ENCODE data around the gene HK2. TPM values are rescaled to one million over a fixed set of nuclear protein-coding genes. Genes with fewer than 3 reads are reported as not detected.

Gene HK2
- total RNA-seq, 2 donors from 2014 or later, result 6.9 to 13.4 TPM

- ATAC-seq (ENCODE audit: insufficient number of reproducible peaks, low FRiP score, low read depth), result no peak
- no peaks in the 10 kb centered on the region for H3K9me3 ChIP-seq
- no peak for DNase-seq (ENCODE audit: low spot score)
- TF ChIP-seq CTCF (IDR thresholded peaks at IDR 0.05), result no peak
- H3K36me3 ChIP-seq, result no peaks in the 10 kb centered on the region
- H3K4me1 ChIP-seq (ENCODE audit: control insufficient read depth in 1 of 2, low read depth in 2 of 2), result peaks cover 8 to 33% of the 10 kb centered on the region in 2 donors
- H3K27ac ChIP-seq, result no peak overlapping the region
- no peak overlapping the region for H3K4me3 ChIP-seq
- H3K27me3 ChIP-seq (replicated peaks; ENCODE audit: insufficient read depth), result no peaks in the 10 kb centered on the region
These were observed 31.1 kb downstream of the HK2 start for GRCh38 chr2:74864728-74865722.

GRCh38 chr2:74865770-74866674 lies 32.1 kb downstream of the HK2 start:
- Histone ChIP-seq H3K36me3 (no peaks in the 10 kb centered on the region), H3K9me3 (no peaks in the 10 kb centered on the region), H3K27ac (no peak overlapping the region), H3K4me1 (ENCODE audit: control insufficient read depth in 1 of 2, low read depth in 2 of 2) (peaks cover 8 to 33% of the 10 kb centered on the region in 2 donors), H3K27me3 (replicated peaks; ENCODE audit: insufficient read depth) (no peaks in the 10 kb centered on the region), H3K4me3 (no peak overlapping the region)
- ATAC-seq (ENCODE audit: insufficient number of reproducible peaks, low FRiP score, low read depth), result no peak
- no peak for TF ChIP-seq CTCF (IDR thresholded peaks at IDR 0.05)
- no peak for DNase-seq (ENCODE audit: low spot score)

GRCh38 chr2:74867841-74868658 lies 34.1 kb downstream of the HK2 start:
- peak; percentile 35 for ATAC-seq (ENCODE audit: insufficient number of reproducible peaks, low FRiP score, low read depth)
- no peaks in the 10 kb centered on the region for H3K36me3 ChIP-seq
- H3K4me3 ChIP-seq, result peak overlapping the region; percentile 44
- H3K4me1 ChIP-seq (ENCODE audit: control insufficient read depth in 1 of 2, low read depth in 2 of 2), result peaks cover 8 to 33% of the 10 kb centered on the region in 2 donors
- peak overlapping the region; percentile 59 to 70 for H3K27ac ChIP-seq
- TF ChIP-seq CTCF (IDR thresholded peaks at IDR 0.05), result no peak
- DNase-seq (ENCODE audit: low spot score), result no peak
- H3K9me3 ChIP-seq, result no peaks in the 10 kb centered on the region
- no peaks in the 10 kb centered on the region for H3K27me3 ChIP-seq (replicated peaks; ENCODE audit: insufficient read depth)

GRCh38 chr2:74869517-74869916 lies 35.6 kb downstream of the HK2 start:
- H3K9me3 ChIP-seq, result no peaks in the 10 kb centered on the region
- no peak overlapping the region for H3K27ac ChIP-seq
- H3K4me3 ChIP-seq, result no peak overlapping the region
- H3K36me3 ChIP-seq, result no peaks in the 10 kb centered on the region
- DNase-seq (ENCODE audit: low spot score), result no peak
- no peaks in the 10 kb centered on the region for H3K27me3 ChIP-seq (replicated peaks; ENCODE audit: insufficient read depth)
- H3K4me1 ChIP-seq (ENCODE audit: control insufficient read depth in 1 of 2, low read depth in 2 of 2), result peaks cover 8 to 33% of the 10 kb centered on the region in 2 donors
- no peak for TF ChIP-seq CTCF (IDR thresholded peaks at IDR 0.05)
- ATAC-seq (ENCODE audit: insufficient number of reproducible peaks, low FRiP score, low read depth), result no peak
